Activated CD4-positive, alpha-beta memory T cell treated with anti-CD3 and anti-CD28 coated beads for 36 hours (primary cell): ENCODE results near the gene SMTNL2. TPM values are rescaled to one million over a fixed set of nuclear protein-coding genes. Genes with fewer than 3 reads are reported as not detected.
A peak's percentile ranks its signal among the peaks of the same experiment; 100 is the strongest.

Source experiments
- CTCF ChIA-PET: fragments of 350-600 bp; sonication (Branson Sonifier 250); formaldehyde crosslinking; loops from one replicate; lab custom pipeline; 2021; ENCODE audit warnings: antibody characterized with exemption, inconsistent platforms; lab: Charles Lee
- POLR2A ChIA-PET: fragments of 350-600 bp; sonication (Branson Sonifier 250); formaldehyde crosslinking; loops from one replicate; lab custom pipeline; 2021; ENCODE audit warnings: antibody characterized with exemption; lab: Charles Lee
- DNase-seq: peaks from one replicate; pipeline ENCODE4 v3.0.0-alpha.2; 2020
- H3K27ac Mint-ChIP-seq: one replicate; pipeline ENCODE4 v1.8.0; 2021; ENCODE audit warnings: mixed read lengths
- H3K27me3 Mint-ChIP-seq: one replicate; pipeline ENCODE4 v1.8.0; 2021; ENCODE audit warnings: mixed read lengths
- H3K36me3 Mint-ChIP-seq: one replicate; pipeline ENCODE4 v1.8.0; 2021; ENCODE audit warnings: mixed read lengths
- H3K4me1 Mint-ChIP-seq: one replicate; pipeline ENCODE4 v1.8.0; 2021; ENCODE audit warnings: low read depth, mixed read lengths
- H3K4me3 Mint-ChIP-seq: one replicate; pipeline ENCODE4 v1.8.0; 2021; ENCODE audit warnings: mild to moderate bottlenecking, mixed read lengths
- H3K9me3 Mint-ChIP-seq: one replicate; pipeline ENCODE4 v1.8.0; 2021; ENCODE audit warnings: mixed read lengths
- intact Hi-C: fragments of 100-400 bp; cut with micrococcal nuclease; formaldehyde crosslinking; loops from one replicate; pipeline ENCODE4 v1.15.1; 2023
- total RNA-seq, 2 experiments: library from RNA; stranded (reverse); gene quantifications; one replicate each; pipeline ENCODE4 v1.2.3, GENCODE V29; 2021

The SMTNL2 gene
- total RNA-seq, 2 experiments from 2014 or later, result not detected

DNA sequence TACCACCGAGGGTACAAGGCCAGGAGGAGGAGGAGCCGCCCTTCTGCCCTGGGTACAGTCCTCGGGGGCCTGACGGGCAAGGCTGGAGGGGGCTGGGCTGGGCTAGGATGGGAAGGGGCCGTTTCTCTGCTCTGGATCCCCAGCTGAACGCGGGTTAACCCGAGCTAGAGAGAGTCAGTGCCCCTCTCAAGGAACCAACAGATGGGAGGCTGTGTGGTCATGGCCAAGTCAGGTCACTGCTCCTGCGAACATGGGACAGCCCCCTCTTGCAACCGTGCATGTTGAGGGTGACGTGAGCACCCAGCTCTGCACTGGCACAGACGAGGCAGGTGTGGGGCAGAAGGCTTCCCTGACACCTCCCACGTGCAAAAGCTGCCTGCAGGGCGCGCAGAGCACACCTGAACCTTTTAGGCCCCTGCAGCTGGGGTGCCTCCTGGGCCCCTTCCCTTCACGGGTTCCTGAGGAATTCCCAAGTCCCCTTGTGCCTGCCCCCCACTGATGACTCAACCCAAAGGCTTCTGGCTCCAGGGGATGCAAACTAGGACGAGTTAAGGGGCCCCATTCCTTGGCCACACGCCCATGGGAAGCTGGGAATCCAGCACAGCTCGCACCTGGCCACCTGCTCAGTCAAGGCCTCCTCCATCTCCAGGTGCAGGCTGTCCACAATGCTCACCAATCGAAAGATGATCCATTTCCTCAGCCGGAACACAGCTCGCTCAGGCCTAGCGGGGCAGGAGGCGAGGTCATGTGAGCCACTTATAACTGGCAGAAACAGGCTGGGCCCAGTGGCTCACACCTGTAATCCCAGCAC, 35.4 kb upstream of the SMTNL2 start:
- Mint-ChIP-seq H3K36me3 (peaks cover 39% of the 10 kb centered on the region), H3K27ac (no peak overlapping the region), H3K4me3 (no peak overlapping the region), H3K9me3 (no peaks in the 10 kb centered on the region), H3K4me1 (peaks cover 10% of the 10 kb centered on the region), H3K27me3 (no peaks in the 10 kb centered on the region)
- CTCF ChIA-PET, result interaction anchor here (0.6 to 2.2 kb wide), 3 partner anchors 18 to 128 kb away, joined by 3 to 7 read pairs (median 3); no protein-coding TSS in a partner anchor
- POLR2A ChIA-PET, result interaction anchor here (1.4 kb wide), 1 partner anchor 11 kb away, joined by 3 read pairs; no protein-coding TSS in a partner anchor
- no peak for DNase-seq
- intact Hi-C loops, result no loop called here

DNA sequence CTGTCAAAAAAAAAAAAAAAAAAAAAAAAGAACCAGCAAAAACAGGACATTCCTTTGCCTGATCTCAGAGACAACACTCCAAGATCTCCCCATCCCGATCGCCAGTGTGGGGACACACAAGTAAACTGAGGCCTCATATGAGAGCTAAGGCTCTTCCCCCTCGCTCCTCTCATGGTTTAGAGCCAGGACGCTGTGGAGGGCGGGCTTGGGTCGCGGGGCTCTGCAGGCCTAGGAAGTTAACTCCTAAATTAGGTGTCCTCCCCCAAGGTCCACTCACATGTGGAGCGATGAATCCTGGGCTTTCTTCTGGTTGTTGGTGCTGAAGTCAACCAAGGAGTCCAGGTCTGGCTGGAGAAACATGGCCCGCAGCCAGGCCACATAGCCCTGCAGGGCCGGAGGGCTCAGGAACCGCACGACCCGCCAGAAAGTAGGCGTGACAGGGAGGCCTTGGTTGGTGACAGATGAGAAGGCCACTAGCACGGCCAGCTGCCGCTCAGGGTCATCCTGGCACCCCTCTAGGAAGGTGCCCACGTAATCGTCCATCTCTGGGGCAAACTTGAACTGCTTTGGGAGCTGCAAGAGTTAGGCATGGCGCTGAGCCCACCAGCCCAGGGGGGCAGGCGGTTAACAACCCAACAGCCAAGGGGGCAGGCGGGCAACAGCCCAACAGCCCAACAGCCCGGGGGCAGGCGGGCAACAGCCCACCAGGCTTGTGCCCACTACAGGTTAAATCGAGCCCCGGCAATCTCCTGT, 34.4 kb upstream of the SMTNL2 start:
- no peaks in the 10 kb centered on the region for H3K9me3 Mint-ChIP-seq
- peaks cover 42% of the 10 kb centered on the region for H3K36me3 Mint-ChIP-seq
- intact Hi-C loops, result no loop called here
- POLR2A ChIA-PET, result interaction anchor here (0.8 to 1.4 kb wide), 2 partner anchors 12 to 51 kb away, joined by 3 read pairs; partner anchors contain the start of gene SPNS2
- H3K27me3 Mint-ChIP-seq, result no peaks in the 10 kb centered on the region
- H3K27ac Mint-ChIP-seq, result no peak overlapping the region
- H3K4me3 Mint-ChIP-seq, result no peak overlapping the region
- peaks cover 18% of the 10 kb centered on the region for H3K4me1 Mint-ChIP-seq
- CTCF ChIA-PET, result interaction anchor here (0.9 to 2.2 kb wide), 2 partner anchors 17 to 129 kb away, joined by 3 to 7 read pairs; no protein-coding TSS in a partner anchor
- no peak for DNase-seq

DNA sequence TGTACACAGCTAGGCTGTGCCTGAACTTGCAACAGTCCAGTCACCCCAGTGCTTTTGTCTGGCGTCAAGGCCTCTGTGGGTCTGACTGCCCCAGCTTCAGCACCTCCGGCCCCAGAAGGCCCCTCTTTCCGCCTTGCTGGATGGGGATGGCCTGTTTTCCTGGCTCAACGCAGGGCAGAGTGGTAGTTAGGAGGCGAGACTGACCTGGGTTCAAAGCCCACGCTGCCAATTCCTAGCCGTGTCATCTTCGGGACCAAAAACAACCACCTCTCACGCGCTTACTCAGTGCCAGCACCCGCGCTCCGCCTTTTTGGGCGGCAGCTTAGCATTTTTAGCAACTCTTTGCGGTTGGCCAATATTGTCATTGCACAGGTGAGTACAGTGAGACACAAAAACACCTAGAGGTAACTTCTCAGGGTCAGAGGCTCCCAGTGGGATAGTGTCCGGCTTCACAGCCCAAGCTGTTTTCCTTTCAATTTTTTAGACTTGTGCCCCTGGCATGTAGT, 33.7 kb upstream of the SMTNL2 start:
- Mint-ChIP-seq H3K27me3 (no peaks in the 10 kb centered on the region), H3K36me3 (peaks cover 45% of the 10 kb centered on the region), H3K9me3 (no peaks in the 10 kb centered on the region), H3K27ac (no peak overlapping the region), H3K4me1 (peaks cover 19% of the 10 kb centered on the region), H3K4me3 (no peak overlapping the region)
- ChIA-PET CTCF (interaction anchor here (2.2 to 7.2 kb wide), 2 partner anchors 16 kb away, joined by 7 to 54 read pairs; no protein-coding TSS in a partner anchor), POLR2A (interaction anchor here (0.8 kb wide), 1 partner anchor 52 kb away, joined by 3 read pairs; the partner anchor contains the start of gene SPNS2)
- intact Hi-C loops, result no loop called here
- no peak for DNase-seq

DNA sequence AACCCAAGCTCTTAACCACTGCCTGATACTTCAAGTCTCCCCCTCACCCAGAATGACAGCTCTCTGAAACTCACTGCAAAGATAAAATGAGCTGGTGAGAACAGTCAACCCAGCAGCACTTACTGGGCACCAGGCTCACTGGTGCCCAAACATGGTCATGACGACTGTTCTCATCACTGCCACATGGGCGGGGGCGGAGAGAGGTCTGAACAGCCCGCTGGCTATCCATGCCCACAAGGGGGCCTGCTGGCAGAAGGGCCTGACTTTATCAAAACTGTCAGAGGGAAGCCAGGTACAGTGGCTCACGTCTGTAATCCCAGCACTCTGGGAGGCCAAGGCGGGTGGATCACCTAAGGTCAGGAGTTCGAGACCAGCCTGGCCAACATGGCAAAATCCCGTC, 33.2 kb upstream of the SMTNL2 start:
- ChIA-PET CTCF (interaction anchor here (7.2 kb wide), 1 partner anchor 15 kb away, joined by 54 read pairs; no protein-coding TSS in a partner anchor), POLR2A (no interaction called here)
- intact Hi-C loops, result no loop called here
- peak; percentile 36 for DNase-seq
- no peak overlapping the region for H3K4me3 Mint-ChIP-seq
- H3K9me3 Mint-ChIP-seq, result no peaks in the 10 kb centered on the region
- peaks cover 45% of the 10 kb centered on the region for H3K36me3 Mint-ChIP-seq
- H3K4me1 Mint-ChIP-seq, result peaks cover 25% of the 10 kb centered on the region
- H3K27ac Mint-ChIP-seq, result no peak overlapping the region
- H3K27me3 Mint-ChIP-seq, result no peaks in the 10 kb centered on the region

DNA sequence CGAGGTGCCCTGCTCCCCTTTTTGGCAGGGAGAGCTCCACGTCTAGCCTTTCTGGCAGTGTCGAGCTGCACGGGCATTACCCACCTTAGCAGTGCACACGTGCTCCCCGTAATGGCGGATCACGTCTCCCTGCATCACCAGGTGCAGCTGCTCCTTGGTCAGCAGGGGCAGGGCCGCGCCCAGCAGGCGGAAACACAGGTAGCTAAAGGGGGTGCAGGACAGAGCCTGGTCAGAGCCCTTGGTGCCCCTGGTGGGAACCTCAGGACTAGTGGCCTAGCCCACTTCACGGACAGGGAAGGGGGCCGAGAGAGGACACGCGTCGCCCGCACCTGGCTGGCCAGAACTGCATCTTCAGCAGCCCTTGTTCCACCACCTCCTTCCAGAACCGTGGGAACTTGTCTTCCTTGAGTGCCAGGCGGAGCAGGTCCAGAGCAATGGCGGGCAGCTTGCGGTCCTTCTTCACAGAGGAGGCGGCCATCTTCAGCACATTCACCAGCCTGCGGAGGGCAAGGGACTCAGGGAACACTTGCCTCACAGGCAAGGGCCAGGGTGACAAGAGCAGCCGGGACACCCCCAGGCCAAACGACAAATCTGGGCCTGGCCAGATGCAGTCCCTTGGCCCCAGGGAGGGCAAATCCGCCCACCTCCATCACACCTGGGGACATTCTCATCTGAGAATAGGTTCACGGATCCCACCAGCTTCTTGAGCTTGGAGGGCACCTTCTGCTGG, 32.4 kb upstream of the SMTNL2 start:
- no peaks in the 10 kb centered on the region for H3K27me3 Mint-ChIP-seq
- POLR2A ChIA-PET, result no interaction called here
- intact Hi-C loops, result no loop called here

DNA sequence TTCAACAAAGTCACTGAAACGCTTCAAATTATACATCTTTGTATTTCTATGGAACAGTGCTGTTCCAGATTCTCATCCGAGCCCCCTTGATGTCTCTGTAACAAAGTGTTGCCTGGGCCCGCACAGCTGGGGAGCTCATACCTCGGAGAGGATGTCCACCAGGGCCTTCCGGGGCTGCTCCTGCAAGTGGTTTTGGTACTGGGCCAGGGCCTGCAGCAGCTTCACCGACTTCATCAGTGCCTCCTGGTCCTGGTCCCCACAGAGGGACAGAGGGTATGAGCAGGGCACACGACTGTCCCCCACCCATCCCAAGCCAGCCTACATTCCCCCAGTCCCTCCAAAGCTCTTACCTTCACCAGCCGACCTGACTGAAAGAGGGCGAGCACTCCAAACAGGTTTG, 30.7 kb upstream of the SMTNL2 start:
- CTCF ChIA-PET, result interaction anchor here (1.0 to 7.2 kb wide), 2 partner anchors 13 to 133 kb away, joined by 4 to 54 read pairs; no protein-coding TSS in a partner anchor
- peak overlapping the region; percentile 95 for H3K4me3 Mint-ChIP-seq
- no peaks in the 10 kb centered on the region for H3K9me3 Mint-ChIP-seq
- intact Hi-C loops, result no loop called here
- no peak for DNase-seq
- peaks cover 26% of the 10 kb centered on the region for H3K4me1 Mint-ChIP-seq
- POLR2A ChIA-PET, result interaction anchor here (1.0 to 1.8 kb wide), 2 partner anchors 178 to 188 kb away, joined by 3 to 4 read pairs; partner anchors contain the start of gene UBE2G1
- no peak overlapping the region for H3K27ac Mint-ChIP-seq
- H3K36me3 Mint-ChIP-seq, result peaks cover 35% of the 10 kb centered on the region
- no peaks in the 10 kb centered on the region for H3K27me3 Mint-ChIP-seq

More for the DNA sequence above, 32.4 kb upstream of the SMTNL2 start:
- H3K4me1 Mint-ChIP-seq, result peaks cover 26% of the 10 kb centered on the region
- H3K9me3 Mint-ChIP-seq, result no peaks in the 10 kb centered on the region
- DNase-seq, result no peak
- H3K36me3 Mint-ChIP-seq, result peaks cover 39% of the 10 kb centered on the region
- no peak overlapping the region for H3K4me3 Mint-ChIP-seq
- no peak overlapping the region for H3K27ac Mint-ChIP-seq
- CTCF ChIA-PET, result interaction anchor here (7.2 kb wide), 1 partner anchor 14 kb away, joined by 54 read pairs; no protein-coding TSS in a partner anchor

DNA sequence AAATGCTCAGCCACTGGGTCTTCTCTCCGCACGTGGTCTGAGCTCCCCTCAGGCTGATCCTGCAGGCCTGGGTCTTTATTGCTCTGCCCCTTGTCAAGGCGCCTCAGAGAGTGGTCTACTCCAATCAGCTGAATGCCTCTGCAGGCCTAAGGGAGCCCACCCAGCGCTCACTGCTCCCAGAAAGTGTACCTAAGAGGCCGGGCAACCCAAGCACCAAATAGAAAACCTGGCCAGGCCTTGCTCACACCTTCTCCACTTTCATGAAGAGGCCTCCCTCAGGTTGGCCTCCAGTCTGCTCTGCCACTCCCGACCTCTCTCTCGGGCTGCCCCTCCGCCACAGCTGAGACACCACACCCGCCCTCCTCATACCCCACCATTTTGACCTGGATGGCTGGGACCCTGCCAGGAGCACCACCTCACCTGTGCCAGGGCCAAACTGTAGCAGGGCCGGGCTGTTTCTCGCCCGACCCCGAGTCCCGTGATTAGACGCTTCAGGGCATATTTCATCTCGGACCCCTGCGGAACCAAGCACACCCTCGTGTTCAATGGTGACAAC, 29.8 kb upstream of the SMTNL2 start:
- H3K4me1 Mint-ChIP-seq, result peaks cover 26% of the 10 kb centered on the region
- peak; percentile 19 for DNase-seq

DNA sequence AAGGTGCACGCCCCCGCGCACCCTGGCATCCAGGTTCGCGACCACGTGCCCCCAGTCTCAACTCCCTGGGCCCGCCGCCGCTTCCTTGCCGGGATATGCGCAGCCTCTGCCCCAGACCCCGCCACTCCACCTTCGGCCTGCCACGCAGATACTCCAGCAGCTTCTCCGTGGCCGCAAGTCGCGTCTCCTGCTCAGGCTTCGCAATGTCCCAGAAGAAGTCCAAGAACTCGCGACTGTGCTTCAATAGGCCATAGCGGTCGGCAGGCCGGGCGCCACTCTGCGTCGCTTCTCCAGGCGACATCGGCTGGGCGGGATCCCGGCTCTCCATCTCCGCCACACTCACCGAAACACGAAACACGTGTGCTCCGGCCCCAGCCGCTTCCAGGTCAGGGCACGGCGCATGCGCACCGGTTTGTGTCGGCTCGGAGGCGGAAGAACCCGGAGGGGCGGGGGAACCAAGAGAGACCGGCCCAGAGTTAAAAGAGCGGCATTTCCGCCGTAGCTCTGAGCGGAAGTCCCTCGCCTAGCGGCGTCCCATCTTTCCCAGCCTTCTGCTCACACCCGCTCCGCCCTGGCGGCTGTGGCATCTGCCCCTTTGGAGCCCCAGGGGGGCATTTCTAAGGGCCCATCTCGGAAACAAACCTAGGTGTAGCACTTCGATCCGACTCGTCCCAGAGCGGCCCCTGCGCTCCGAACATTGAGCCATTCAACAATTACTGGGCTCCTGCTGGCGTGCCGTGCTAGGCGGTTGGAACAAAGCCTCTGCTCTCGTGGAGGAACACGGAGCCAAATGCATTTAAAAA, 29.1 kb upstream of the SMTNL2 start, which contains the start of gene MYBBP1A:
Gene MYBBP1A (minus strand): TSS at position 388 of the 803 bp plus-strand sequence. CDS start 60 bp downstream, at position 328.
- H3K9me3 Mint-ChIP-seq, result no peaks in the 10 kb centered on the region
- POLR2A ChIA-PET, result interaction anchor here (1.3 to 1.8 kb wide), 3 partner anchors 8 to 189 kb away, joined by 4 to 7 read pairs (median 4); partner anchors contain the start of gene UBE2G1
- peak; percentile 98 for DNase-seq
- H3K4me3 Mint-ChIP-seq, result peak within 1 kb of the TSS; percentile 95
- CTCF ChIA-PET, result interaction anchor here (0.6 to 7.2 kb wide), 5 partner anchors 8 to 137 kb away, joined by 3 to 54 read pairs (median 4); no protein-coding TSS in a partner anchor
- H3K27me3 Mint-ChIP-seq, result no peaks in the 10 kb centered on the region
- H3K4me1 Mint-ChIP-seq, result peaks cover 26% of the 10 kb centered on the region
- peaks cover 31% of the 10 kb centered on the region for H3K36me3 Mint-ChIP-seq
- peak within 1 kb of the TSS; percentile 93 for H3K27ac Mint-ChIP-seq
- intact Hi-C loops, result loop anchor here (1.0 kb wide), 1 partner anchor 8 kb away; no protein-coding TSS in a partner anchor

More for the DNA sequence above, 29.8 kb upstream of the SMTNL2 start:
- H3K36me3 Mint-ChIP-seq, result peaks cover 33% of the 10 kb centered on the region
- H3K9me3 Mint-ChIP-seq, result no peaks in the 10 kb centered on the region
- no peaks in the 10 kb centered on the region for H3K27me3 Mint-ChIP-seq
- peak overlapping the region; percentile 95 for H3K4me3 Mint-ChIP-seq
- POLR2A ChIA-PET, result interaction anchor here (1.3 to 1.8 kb wide), 3 partner anchors 9 to 189 kb away, joined by 4 to 7 read pairs (median 4); partner anchors contain the start of gene UBE2G1
- peak overlapping the region; percentile 93 for H3K27ac Mint-ChIP-seq
- intact Hi-C loops, result no loop called here
- CTCF ChIA-PET, result interaction anchor here (1.3 to 7.2 kb wide), 2 partner anchors 12 to 55 kb away, joined by 3 to 54 read pairs; no protein-coding TSS in a partner anchor

DNA sequence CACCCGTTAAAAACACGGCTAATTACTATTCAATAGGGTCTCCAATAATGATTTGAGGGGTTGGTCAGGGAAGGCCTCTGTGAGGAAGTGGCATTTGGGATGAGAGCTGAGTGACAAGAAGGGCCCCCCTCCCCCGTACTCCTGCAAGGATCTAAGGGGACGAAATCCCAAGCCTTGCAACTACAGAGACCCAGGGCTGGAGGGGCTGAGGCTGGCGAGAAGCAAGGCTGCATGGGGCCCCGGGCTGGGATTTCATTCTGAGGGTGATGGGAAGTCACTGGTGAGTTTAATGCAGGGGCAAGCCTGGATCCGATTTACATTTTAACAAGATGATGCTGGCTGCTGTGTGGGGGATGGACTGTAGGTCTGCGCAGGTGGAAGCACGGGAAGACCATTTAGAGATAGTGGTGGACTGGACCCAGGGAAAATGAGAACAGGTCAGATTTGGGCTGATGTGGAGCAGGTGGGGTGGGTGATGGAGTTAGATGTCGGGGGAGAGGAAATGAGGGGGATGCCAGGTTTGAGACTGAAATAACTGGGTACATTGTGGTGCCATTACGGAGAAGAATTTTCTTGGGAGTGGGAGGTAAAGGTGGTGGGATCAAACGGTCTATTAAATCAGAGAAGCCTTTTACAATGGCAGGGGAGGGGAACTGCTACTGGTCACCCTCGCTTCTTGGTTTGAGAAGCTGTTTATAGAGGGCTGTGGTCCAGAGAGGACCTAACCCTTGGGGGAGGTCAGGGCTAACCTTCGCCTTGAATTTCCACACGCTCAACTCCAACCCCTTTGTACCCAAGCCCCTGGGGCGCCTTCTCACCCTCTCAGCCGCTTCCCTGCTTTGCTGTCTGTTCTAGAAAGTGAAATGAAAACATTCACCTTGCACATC, 28.2 kb upstream of the SMTNL2 start:
- CTCF ChIA-PET, result interaction anchor here (0.6 to 7.2 kb wide), 5 partner anchors 7 to 233 kb away, joined by 3 to 54 read pairs (median 3); partner anchors contain the start of gene GLTPD2
- peaks cover 27% of the 10 kb centered on the region for H3K4me1 Mint-ChIP-seq
- POLR2A ChIA-PET, result interaction anchor here (1.3 to 1.4 kb wide), 2 partner anchors 7 to 18 kb away, joined by 4 to 7 read pairs; no protein-coding TSS in a partner anchor
- DNase-seq, result no peak
- peak overlapping the region; percentile 95 for H3K4me3 Mint-ChIP-seq
- H3K9me3 Mint-ChIP-seq, result no peaks in the 10 kb centered on the region
- intact Hi-C loops, result loop anchor here (1.0 kb wide), 1 partner anchor 7 kb away; no protein-coding TSS in a partner anchor
- no peaks in the 10 kb centered on the region for H3K27me3 Mint-ChIP-seq
- peak overlapping the region; percentile 93 for H3K27ac Mint-ChIP-seq
- H3K36me3 Mint-ChIP-seq, result peaks cover 23% of the 10 kb centered on the region
